Activated CD8-positive, alpha-beta memory T cell treated with anti-CD3 and anti-CD28 coated beads for 1 hour (primary cell): ENCODE results near the gene WFDC1.

ENCODE experiments used
- DNase-seq, 2 donors: peaks; one replicate each; pipeline ENCODE4 v3.0.0-alpha.2; 2020; ENCODE audit warnings: low read depth in 1 of 2; ENCODE audit errors: extremely low read depth in 1 of 2

Gene WFDC1

DNA sequence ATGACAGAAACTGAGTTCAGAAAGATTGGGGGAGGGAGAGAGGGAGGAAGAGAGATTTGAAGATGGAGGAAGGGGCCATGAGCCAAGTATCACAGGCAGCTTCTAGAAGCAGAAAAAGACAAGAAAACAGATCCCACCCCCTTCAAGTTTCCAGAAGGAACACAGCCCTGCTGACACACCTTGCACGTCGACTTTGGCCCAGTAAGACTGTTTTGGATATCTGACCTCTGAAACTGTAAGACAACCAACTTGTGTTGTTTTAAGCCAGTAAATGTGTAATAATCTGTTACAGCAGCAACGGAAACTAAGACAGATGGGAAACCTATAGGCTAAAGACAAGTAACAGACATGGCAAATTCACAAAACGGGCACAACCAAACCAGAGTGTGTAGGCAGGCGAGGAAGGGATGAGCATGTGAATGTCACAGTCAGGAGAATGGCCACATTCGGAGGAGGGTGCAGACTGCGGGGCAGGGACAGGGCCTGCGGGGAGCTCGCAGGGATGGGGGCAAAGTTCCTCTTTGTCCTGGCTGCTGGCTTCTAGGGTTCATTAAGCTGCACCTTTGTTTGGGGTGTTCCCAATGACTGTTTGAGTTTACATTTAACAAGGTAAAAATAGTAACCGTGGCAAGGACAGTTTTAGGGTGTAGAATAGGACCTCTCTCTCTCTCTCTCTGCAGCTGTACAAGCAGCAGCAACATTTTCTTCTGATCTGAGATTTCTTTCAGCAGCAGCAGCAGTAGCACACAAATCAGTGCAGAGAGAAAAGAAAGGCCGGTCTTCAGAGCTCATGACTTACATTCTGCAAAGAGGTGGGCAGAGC lies 55.4 kb downstream of the WFDC1 start:
- DNase-seq: no peak

DNA sequence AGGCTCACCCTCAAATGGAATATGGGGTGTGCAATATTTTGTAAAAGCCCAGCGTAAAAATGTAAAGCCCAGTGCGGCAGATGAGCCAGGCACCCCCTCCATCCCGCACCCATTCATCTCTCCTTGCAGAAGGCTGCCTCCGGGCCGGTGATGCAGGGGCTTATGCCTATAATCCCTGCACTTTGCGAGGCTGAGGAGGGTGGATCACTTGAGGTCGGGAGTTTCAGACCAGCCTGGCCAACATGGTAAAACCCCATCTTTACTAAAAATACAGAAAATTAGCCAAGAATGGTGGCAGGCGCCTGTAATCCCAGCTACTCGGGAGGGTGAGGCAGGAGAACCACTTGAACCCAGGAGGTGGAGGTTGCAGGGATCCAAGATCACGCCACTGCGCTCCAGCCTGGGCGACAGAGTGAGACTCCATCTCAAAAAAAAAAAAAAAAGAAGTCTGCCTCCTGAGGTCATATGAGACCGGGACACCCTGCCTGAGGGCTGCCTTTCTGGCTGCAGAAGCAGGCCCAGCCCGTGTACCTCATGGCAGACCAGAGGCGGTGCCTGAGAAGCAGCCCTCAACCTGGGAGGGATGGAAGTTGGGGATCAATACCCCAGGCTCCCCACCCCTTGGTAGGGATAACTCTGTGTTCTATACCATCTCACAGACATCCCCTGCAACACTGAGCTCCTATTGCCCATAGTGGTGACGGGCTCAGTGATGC lies 56.2 kb downstream of the WFDC1 start:
- no peak for DNase-seq

DNA sequence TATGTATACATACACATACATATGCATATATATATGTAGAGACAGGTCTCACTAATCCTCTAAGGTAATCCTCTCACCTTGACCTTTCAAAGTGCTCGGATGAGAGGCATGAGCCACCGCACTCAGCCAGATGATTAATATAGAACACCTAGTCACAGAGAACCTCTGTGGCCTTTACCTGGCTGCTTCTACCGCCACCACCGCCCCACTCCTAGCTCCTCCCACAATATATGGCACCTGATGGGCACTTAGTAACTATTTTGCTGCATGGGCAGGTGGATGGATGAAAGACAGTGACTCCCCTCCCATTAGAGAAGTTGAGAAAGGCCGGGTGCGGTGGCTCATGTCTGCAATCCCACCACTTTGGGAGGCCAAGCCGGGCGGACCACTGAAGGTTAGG lies 57.0 kb downstream of the WFDC1 start:
- DNase-seq: no peak

GRCh38 chr16:84354306-84354705 lies 59.6 kb downstream of the WFDC1 start:
- DNase-seq: no peak

GRCh38 chr16:84355149-84355548 lies 60.5 kb downstream of the WFDC1 start:
- DNase-seq: no peak

DNA sequence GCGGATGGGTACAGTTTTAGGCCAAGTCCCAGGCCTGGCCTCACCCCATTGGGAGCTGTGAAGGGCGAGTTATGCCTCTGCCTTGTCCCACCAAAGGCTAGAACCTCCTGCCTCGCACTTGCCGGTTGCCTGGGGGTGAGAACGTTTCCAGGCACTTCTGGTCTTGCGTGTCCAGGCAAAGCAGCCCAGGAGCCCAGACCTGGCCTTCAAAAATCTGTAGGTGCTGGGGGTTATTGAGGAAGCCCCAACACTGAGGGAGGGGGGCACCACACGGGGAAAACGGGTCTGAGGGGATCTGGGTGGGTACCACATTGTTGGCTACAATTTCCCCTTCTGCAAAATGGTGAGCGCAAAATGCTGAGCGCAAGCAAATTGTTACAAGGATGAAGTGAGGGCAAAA lies 61.5 kb downstream of the WFDC1 start:
- DNase-seq: no peak

DNA sequence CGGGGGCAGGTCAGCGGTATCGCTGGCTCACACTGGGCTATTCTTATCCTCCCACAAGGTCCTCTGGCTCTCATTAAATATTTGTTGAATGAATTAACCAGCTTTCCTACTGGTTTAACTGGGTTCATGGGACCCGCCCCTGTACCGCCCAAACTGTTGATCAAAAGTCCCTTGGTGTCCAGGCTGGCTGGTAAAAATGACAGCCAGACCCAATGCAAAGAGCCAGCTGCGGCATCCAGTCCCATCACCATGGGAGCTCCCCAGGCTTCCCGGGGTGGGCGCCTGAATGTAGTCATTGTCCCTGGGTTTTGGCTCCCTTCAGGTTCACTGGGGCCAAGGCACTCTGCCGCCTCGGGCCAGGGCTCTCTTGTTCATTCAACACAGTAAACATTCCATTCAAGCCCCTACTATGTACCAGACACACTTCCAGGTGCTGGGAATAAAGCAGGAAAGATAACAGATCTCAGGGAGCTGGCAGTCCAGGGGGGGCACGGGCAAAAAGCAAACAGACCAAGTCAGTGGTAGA lies 62.0 kb downstream of the WFDC1 start:
- DNase-seq: no peak

GRCh38 chr16:84357191-84357651 lies 62.5 kb downstream of the WFDC1 start:
- no peak for DNase-seq

- DNase-seq: no peak
Observed at GRCh38 chr16:84358601-84359295, 64.1 kb downstream of the WFDC1 start.

DNA sequence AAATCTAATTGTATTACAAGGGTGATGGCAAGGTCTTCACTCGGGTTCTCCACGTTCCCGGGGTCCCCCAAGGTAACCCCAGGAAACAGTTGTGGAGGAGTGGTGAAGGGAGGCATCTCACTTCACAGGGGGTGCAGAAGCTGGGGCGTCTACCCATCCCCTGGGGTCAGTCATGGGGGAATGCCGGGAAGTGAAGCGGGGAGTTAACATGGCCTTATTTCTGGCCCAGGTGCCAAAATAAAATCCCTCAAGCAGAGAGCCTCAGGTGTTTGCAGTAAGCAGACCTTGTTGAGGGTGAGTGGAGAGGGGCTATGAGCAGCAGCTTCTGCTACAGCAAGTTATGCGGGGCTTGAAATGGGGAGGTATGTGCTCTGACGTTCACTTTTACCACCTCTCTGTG lies 64.6 kb downstream of the WFDC1 start:
- no peak for DNase-seq

DNA sequence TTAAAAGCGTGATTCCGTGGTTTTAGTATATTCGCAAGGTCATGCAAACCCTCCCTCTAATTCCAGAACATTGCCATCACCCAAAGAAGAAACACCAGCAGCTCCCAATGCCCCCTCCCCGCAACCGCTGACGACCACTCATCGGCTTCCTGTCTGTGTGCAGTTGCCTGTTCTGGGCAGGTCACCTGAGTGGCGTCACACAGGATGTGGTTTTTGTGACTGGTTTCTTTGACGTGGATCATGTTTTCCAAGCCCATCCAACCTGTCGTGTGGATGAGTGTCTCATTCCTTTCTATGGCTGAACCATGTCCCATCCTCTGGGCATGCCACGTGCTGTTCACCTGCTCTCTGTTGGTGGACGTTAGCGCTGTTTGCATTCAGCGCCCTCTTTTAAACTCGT lies 65.5 kb downstream of the WFDC1 start:
- peak; percentile 5 for DNase-seq

- no peak for DNase-seq
Observed at GRCh38 chr16:84360748-84361147, 66.1 kb downstream of the WFDC1 start.

GRCh38 chr16:84361546-84361945 lies 66.9 kb downstream of the WFDC1 start:
- no peak for DNase-seq

DNA sequence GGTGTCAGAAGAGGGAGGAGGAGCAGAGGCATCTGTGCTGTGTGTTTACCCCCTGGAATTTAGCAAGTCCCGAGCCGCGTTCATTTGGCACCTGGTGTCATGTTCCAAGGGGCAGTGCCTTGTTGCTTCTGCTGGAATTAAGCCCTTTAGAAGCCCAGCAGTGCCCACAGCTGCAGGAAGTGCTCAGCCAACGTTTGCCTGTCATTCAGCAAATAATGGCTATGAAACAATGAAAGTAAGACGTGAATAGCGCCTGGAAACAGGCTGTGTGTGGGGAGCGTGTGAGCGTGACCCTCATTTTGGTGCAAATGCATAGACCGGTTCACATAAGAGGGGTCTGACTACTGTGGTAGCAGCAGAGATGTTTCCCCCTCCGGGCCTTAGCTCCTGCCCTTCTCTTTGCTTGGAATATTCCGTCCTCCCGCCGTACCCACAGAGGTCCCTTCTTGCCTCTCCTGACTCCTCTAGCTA lies 67.8 kb downstream of the WFDC1 start:
- DNase-seq: no peak

DNA sequence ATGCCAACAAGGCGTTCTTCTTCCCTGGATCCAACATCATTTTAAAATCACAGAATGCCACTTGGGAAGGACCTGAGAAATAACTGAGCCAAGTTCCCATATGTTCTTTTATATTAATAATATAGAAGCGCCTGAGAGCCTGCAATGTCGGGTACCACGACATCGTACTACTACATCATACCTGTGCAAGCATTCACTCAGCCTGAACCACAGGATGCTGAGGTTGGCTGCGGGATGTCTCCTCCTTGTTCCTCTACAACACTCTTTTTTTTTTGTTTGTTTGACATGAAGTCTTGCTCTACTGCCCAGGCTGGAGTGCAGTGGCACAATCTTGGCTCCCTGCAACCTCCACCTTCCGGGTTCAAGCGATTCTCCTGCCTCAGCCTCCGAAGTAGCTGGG lies 71.5 kb downstream of the WFDC1 start:
- DNase-seq: no peak

DNA sequence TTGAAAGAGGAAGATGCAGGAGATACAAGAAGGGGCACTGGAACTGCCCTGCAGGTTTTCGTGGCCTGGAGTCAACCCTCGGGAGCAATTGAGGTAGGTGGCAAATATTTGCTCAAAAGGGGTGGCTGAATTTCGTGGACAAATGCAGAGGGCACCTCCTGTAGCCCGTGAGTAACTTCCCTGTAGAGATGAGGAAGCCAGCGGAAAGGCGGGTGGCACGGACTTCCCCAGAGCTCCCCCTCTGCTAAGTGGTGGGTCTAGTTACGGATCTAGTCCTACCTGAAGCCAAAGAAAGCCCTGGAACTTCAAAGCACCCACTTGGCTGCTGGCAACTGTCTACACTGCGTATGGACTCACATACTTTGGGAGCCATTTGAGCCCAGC lies 72.6 kb downstream of the WFDC1 start:
- DNase-seq: no peak

DNA sequence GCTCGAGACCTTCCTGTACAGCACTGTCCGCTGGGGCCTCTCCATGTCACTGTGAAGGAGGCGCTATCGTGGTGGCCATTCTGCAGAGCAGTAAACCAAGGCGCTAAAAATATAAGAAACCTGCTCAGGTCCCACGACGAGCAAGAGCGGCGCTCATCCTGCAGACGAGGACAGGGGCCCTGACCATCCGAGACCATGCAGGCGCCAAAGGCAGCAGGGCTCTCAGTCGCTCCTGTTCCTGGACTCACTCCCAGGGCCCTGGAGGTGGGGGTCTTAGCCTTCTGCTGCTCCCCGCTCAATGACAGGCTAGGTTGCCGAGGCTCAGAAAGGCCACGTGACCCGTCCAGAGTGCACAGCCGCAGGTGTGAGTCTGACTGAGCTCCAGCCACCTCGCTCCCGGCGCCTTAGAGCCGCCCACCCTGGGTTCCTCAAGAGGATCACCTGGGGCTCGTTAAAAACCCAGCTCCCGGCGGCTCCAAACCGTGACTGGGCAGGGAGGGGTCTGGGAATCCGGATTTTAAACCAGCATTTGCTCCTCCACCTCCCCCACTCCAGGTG lies 73.2 kb downstream of the WFDC1 start:
- DNase-seq: no peak

DNA sequence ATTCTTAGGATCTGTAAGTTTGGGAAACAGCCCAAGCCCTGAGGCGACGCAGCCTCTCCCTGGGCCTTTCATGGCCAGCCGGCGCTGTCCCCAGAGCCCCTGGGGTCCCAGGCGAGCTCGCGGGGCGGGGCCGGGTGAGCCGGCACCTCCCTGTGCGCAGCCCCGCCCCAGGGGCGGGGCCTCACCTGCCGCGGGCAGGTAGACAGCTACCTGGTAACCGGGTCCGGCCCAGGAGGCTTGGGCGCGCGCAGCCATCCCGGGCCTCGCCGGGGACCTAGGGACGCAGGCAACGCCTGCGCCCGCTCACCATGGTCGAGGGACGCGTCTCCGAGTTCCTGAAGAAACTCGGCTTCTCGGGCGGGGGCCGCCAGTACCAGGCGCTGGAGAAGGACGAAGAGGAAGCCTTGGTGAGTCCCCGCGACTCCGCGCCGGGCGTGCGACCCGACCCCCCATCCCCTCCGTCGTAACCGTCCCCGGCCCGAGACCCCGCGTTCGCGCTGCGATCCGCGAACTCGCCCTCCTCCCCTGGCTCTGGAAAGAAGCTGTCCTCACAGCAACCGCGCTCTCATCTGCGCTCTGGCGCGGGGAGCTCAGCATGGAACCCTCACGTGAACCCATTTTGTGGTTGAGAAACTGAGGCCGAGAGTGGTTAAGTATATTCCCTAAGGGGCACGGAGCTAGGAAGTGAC lies 73.8 kb downstream of the WFDC1 start, which contains the start of gene ATP2C2:
Gene ATP2C2 (plus strand): TSS at position 231 of the 689 bp plus-strand sequence. CDS start 78 bp downstream, at position 309.
- no peak for DNase-seq

DNA sequence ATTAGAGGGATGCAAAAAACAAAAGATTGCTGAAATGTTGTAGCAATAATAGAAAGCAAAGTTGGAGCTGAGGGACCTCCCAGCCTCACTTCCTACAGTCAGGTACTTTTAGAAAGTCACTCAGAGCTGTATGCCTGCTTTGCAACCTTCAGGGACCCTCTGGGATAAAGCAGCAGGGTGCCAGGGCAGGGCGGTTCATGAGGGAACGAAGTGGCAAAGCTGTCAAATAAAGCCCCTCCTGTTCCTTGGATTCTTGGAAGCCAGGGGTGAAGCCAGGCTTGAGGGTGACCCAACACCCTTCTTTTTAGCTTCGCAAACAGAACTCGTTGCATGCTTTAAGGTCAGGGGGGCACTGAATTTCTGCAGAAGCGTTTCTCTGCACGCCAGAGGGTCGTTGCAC lies 74.4 kb downstream of the WFDC1 start:
- no peak for DNase-seq

DNA sequence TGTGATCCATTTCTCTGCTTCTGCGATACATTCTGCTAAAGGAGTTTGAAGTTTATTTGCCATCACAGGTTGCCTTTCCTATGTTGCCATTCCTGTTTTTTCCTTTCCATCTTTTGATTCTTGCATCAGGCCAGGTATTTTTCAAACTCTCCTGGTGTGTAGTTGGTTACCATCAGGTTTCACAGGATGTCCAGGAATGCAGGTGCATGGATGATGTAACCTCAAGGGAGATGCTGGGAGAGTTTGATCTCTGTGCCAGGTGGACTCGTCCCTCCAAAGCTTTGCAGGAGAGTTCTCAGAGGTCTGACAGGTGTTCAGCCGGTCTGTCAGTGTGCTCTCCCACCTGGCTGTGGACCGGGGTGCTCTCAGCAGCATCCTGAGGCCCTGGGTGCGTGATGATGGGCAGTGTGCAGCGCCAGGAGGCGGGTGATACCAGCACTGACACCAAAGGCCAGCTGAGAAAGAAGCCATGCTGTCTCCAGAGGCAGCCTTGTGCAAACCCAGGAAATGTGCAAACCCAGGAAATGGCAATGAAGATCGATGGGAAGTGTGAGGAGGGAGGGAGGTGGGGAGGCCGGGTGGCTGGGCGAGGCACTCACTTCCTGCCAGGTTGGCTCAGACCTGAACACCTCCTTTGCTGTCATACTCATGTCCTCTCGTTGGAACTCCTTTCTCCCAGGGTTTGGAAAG lies 75.4 kb downstream of the WFDC1 start:
- no peak for DNase-seq
